Mesendoderm (in vitro differentiated cells): Measurements from ENCODE around the gene OPN1MW. TPM values are rescaled to one million over a fixed set of nuclear protein-coding genes. Genes with fewer than 3 reads are reported as not detected.
A peak's percentile ranks its signal among the peaks of the same experiment; 100 is the strongest.
"Not testable (repeated sequence)": the region's sequence is repeated elsewhere in the genome, so short reads cannot be mapped to it uniquely, and the experiment has no call there.

ENCODE experiments used
- DNase-seq: peaks from one replicate; pipeline ENCODE4 v3.0.0; 2013
- H2AK5ac ChIP-seq: 2 replicates; pipeline ENCODE4 v1.6.1; 2013; ENCODE audit warnings: low read length, inconsistent platforms
- H2BK120ac ChIP-seq: 2 replicates; pipeline ENCODE4 v1.6.1; 2013; ENCODE audit warnings: low read depth, mild to moderate bottlenecking, low read length, moderate library complexity, mixed read lengths
- H2BK15ac ChIP-seq: replicated peaks from 2 replicates; pipeline ENCODE4 v1.6.1; 2013; ENCODE audit warnings: low read depth, mild to moderate bottlenecking, moderate library complexity
- H2BK5ac ChIP-seq: 2 replicates; pipeline ENCODE4 v1.6.1; 2013; ENCODE audit warnings: low read length, inconsistent platforms
- H3K18ac ChIP-seq: 2 replicates; pipeline ENCODE4 v1.6.1; 2013; ENCODE audit warnings: mild to moderate bottlenecking, low read length, mixed read lengths
- H3K23ac ChIP-seq: one replicate; pipeline ENCODE4 v1.6.1; 2013; ENCODE audit warnings: low read length
- H3K27ac ChIP-seq: 2 replicates; pipeline ENCODE4 v1.5.1; 2013; ENCODE audit warnings: low read depth, mild to moderate bottlenecking, inconsistent platforms, low read length, moderate library complexity
- H3K27me3 ChIP-seq: 2 replicates; pipeline ENCODE4 v1.6.1; 2013; ENCODE audit warnings: low read length, control low read depth, mild to moderate bottlenecking, inconsistent platforms; ENCODE audit not compliant: insufficient read depth, poor library complexity
- H3K36me3 ChIP-seq: 2 replicates; pipeline ENCODE4 v1.6.1; 2013; ENCODE audit warnings: low read length, inconsistent platforms; ENCODE audit not compliant: control insufficient read depth, insufficient read depth
- H3K4ac ChIP-seq: one replicate; pipeline ENCODE4 v1.6.1; 2013; ENCODE audit warnings: low read depth, mild to moderate bottlenecking, low read length, moderate library complexity
- H3K4me1 ChIP-seq: 2 replicates; pipeline ENCODE4 v1.6.1; 2013; ENCODE audit warnings: low read depth, low read length, inconsistent platforms; ENCODE audit not compliant: control insufficient read depth
- H3K4me2 ChIP-seq: 2 replicates; pipeline ENCODE4 v1.6.1; 2013; ENCODE audit warnings: low read length
- H3K4me3 ChIP-seq: 2 replicates; pipeline ENCODE4 v1.5.1; 2013; ENCODE audit warnings: mild to moderate bottlenecking, low read length
- H3K56ac ChIP-seq: one replicate; pipeline ENCODE4 v1.6.1; 2013; ENCODE audit warnings: low read length
- H3K79me1 ChIP-seq: 2 replicates; pipeline ENCODE4 v1.6.1; 2013; ENCODE audit warnings: low read length, inconsistent platforms
- H3K79me2 ChIP-seq: 2 replicates; pipeline ENCODE4 v1.6.1; 2013; ENCODE audit warnings: mild to moderate bottlenecking, low read length; ENCODE audit not compliant: control insufficient read depth, insufficient read depth
- H3K9ac ChIP-seq: 2 replicates; pipeline ENCODE4 v1.6.1; 2013; ENCODE audit warnings: low read length, inconsistent platforms
- H4K5ac ChIP-seq: one replicate; pipeline ENCODE4 v1.6.1; 2013; ENCODE audit warnings: low read length
- H4K8ac ChIP-seq: one replicate; pipeline ENCODE4 v1.6.1; 2013; ENCODE audit warnings: low read depth, mild to moderate bottlenecking, control low read depth, low read length, moderate library complexity
- WGBS: extraction: QIAGEN DNeasy Blood & Tissue Kit; methylation state at CpG from one replicate; pipeline ENCODE4 v1.1.7; 2013; ENCODE audit warnings: low lambda C conversion rate, missing lambda C conversion rate; ENCODE audit not compliant: insufficient coverage; ENCODE audit errors: extremely low coverage; 5-methylcytosine and 5-hydroxymethylcytosine counted together
- polyA plus RNA-seq, 2 experiments: library from polyadenylated mRNA; stranded (reverse); fragments of 200-250 nt; gene quantifications; one replicate each; pipeline ENCODE4 v1.2.3, GENCODE V29; 2013

Gene OPN1MW
- not detected for polyA plus RNA-seq (2013, experiment 1 of 2)
- not detected for polyA plus RNA-seq (2013, experiment 2 of 2)

DNA sequence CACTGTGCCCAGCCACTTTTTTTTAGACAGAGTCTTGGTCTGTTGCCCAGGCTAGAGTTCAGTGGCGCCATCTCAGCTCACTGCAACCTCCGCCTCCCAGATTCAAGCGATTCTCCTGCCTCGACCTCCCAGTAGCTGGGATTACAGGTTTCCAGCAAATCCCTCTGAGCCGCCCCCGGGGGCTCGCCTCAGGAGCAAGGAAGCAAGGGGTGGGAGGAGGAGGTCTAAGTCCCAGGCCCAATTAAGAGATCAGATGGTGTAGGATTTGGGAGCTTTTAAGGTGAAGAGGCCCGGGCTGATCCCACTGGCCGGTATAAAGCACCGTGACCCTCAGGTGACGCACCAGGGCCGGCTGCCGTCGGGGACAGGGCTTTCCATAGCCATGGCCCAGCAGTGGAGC lies at the start of gene OPN1MW:
OPN1MW (plus strand) TSS at position 301 of the 400 bp plus-strand sequence; CDS start at position 383, 82 bp downstream.
- not testable (repeated sequence) for DNase-seq, H3K18ac ChIP-seq, H4K5ac ChIP-seq, H2BK5ac ChIP-seq, H3K4ac ChIP-seq, H3K9ac ChIP-seq, H3K4me1 ChIP-seq, H3K79me1 ChIP-seq, H2BK15ac ChIP-seq, H4K8ac ChIP-seq, H3K23ac ChIP-seq, H3K56ac ChIP-seq, H3K27me3 ChIP-seq, H2AK5ac ChIP-seq, H2BK120ac ChIP-seq, H3K4me3 ChIP-seq, H3K36me3 ChIP-seq, H3K4me2 ChIP-seq, H3K79me2 ChIP-seq, H3K27ac ChIP-seq
- WGBS = no CpG with 5 or more reads among the region's 14 CpGs

DNA sequence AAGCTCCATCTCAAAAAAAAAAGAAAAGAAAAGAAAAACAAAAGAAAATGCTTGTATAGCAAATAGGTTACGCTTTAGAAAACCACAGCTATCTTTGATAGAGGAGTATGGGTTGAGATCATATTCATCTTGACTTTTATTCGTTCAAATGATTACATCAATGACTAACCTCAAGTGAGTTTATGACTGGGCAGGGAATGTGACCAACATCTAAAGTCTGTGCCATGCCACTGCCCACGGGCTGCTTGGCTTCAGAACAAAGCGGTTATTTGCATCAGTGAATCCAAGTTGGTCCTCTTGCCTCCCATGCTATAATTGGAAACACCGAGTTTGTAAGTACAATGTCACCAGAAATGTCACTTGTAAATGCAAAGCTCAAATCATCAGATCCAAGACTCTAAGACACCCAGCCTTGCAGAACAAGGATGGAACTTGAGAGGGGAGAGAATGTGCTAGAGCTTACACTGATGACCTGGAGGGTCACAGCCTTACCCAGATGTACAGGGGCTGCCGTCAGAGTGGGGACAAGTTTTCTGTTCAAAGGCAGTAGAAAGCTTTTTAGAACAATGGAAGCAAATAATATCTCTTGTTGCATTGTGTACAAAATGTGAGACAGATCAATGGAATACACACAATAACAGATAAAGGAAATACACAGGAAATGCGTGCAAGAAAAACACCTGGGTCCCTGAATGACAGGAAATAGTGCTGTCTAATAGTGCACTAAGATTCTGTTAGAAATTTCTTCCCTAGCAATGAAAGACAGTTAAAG lies 46.8 kb upstream of the OPN1MW start:
- no peak overlapping the region for H4K8ac ChIP-seq
- H3K4me2 ChIP-seq = no peak overlapping the region

GRCh38 chrX:154136627-154137161 lies 45.7 kb upstream of the OPN1MW start:
- no peak overlapping the region for H4K8ac ChIP-seq
- no peak overlapping the region for H3K27ac ChIP-seq
- H3K9ac ChIP-seq = no peak overlapping the region
- no peak overlapping the region for H3K4me3 ChIP-seq
- no peak overlapping the region for H3K4me2 ChIP-seq
- peak overlapping the region; percentile 67 for H3K56ac ChIP-seq
- H3K36me3 ChIP-seq = no peaks in the 10 kb centered on the region
- H3K18ac ChIP-seq = no peak overlapping the region
- no peaks in the 10 kb centered on the region for H3K79me2 ChIP-seq
- no peak overlapping the region for H4K5ac ChIP-seq
- no peak overlapping the region for H2BK15ac ChIP-seq
- H3K4ac ChIP-seq = no peak overlapping the region
- H3K27me3 ChIP-seq = no peaks in the 10 kb centered on the region
- H3K79me1 ChIP-seq = no peaks in the 10 kb centered on the region
- no CpG with 5 or more reads among the region's 44 CpGs for WGBS
- peak; percentile 85 for DNase-seq
- H2AK5ac ChIP-seq = no peak overlapping the region
- H3K23ac ChIP-seq = no peak overlapping the region
- H3K4me1 ChIP-seq = no peaks in the 10 kb centered on the region
- no peak overlapping the region for H2BK5ac ChIP-seq
- H2BK120ac ChIP-seq = no peak overlapping the region

More for the DNA sequence above, 46.8 kb upstream of the OPN1MW start:
- Histone ChIP-seq H2BK120ac (no peak overlapping the region), H2BK5ac (no peak overlapping the region), H3K27me3 (no peaks in the 10 kb centered on the region), H3K79me1 (no peaks in the 10 kb centered on the region), H2BK15ac (no peak overlapping the region), H3K9ac (no peak overlapping the region), H3K18ac (no peak overlapping the region), H3K36me3 (no peaks in the 10 kb centered on the region), H3K4ac (no peak overlapping the region), H3K56ac (no peak overlapping the region), H3K79me2 (no peaks in the 10 kb centered on the region), H4K5ac (no peak overlapping the region), H3K4me1 (no peaks in the 10 kb centered on the region), H2AK5ac (no peak overlapping the region), H3K23ac (no peak overlapping the region), H3K4me3 (no peak overlapping the region), H3K27ac (no peak overlapping the region)
- no CpG with 5 or more reads among the region's 7 CpGs for WGBS
- no peak for DNase-seq

DNA sequence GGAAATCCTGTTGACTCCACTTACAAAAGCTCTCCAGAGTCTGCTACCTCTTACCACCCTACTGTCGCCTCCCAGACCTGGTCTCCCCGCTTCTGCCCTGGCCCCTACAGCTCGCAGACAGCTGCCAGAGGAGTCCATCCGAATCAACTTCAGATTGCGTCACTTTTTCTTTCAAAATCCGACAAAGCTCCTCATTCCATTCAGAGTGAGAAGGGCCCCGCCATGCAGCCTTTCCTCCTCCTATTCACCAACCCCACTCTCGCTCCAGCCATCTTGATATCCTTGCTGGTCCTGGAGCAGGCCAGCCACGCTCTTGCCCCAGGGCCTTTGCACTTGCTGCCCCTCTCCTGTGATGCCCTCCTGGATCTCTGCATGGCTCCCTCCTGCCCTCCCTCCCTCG lies 43.5 kb upstream of the OPN1MW start:
- Histone ChIP-seq H3K23ac (no peak overlapping the region), H3K4ac (no peak overlapping the region), H3K9ac (no peak overlapping the region), H2BK120ac (no peak overlapping the region), H3K18ac (no peak overlapping the region), H4K5ac (no peak overlapping the region), H3K4me1 (no peaks in the 10 kb centered on the region), H3K79me1 (no peaks in the 10 kb centered on the region), H3K4me2 (no peak overlapping the region), H3K4me3 (no peak overlapping the region), H2BK15ac (no peak overlapping the region), H2AK5ac (no peak overlapping the region), H3K27me3 (no peaks in the 10 kb centered on the region), H3K27ac (no peak overlapping the region), H2BK5ac (no peak overlapping the region), H3K79me2 (no peaks in the 10 kb centered on the region), H3K36me3 (no peaks in the 10 kb centered on the region), H3K56ac (no peak overlapping the region), H4K8ac (no peak overlapping the region)
- WGBS = no CpG with 5 or more reads among the region's 10 CpGs
- DNase-seq = no peak

GRCh38 chrX:154140206-154140605 lies 42.2 kb upstream of the OPN1MW start:
- no peaks in the 10 kb centered on the region for H3K4me1 ChIP-seq
- H2AK5ac ChIP-seq = no peak overlapping the region
- H3K79me1 ChIP-seq = no peaks in the 10 kb centered on the region
- DNase-seq = no peak
- H2BK5ac ChIP-seq = no peak overlapping the region
- H3K4ac ChIP-seq = no peak overlapping the region
- no peak overlapping the region for H4K8ac ChIP-seq
- no peak overlapping the region for H2BK120ac ChIP-seq
- H4K5ac ChIP-seq = no peak overlapping the region
- no peaks in the 10 kb centered on the region for H3K79me2 ChIP-seq
- no peak overlapping the region for H3K9ac ChIP-seq
- H3K4me3 ChIP-seq = no peak overlapping the region
- no CpG with 5 or more reads among the region's 12 CpGs for WGBS
- no peaks in the 10 kb centered on the region for H3K27me3 ChIP-seq
- H3K18ac ChIP-seq = no peak overlapping the region
- no peak overlapping the region for H2BK15ac ChIP-seq
- no peak overlapping the region for H3K23ac ChIP-seq
- no peak overlapping the region for H3K27ac ChIP-seq
- no peaks in the 10 kb centered on the region for H3K36me3 ChIP-seq
- H3K4me2 ChIP-seq = no peak overlapping the region
- no peak overlapping the region for H3K56ac ChIP-seq
